ENCODE data around the gene C1orf105.

DNA sequence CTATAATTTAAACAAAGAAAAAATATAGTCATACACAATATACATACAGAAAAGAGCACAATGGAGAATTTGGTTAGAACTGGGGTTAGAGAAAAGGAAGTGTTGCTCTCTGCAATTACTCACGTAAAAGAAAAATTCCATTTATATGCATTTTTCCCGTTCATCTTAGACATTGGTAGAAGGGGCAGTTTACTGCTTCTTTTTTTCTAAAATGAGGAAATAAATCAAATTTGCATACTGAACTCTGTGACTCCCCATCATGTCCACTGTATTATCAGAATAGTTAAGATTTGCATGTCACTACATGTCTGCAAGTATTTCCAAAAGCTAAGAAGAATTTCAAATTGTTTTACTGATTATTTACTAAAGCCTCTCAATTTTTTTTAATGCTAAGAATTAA is 44.1 kb upstream of the C1orf105 start:
- TF ChIP-seq, protein P1, sequence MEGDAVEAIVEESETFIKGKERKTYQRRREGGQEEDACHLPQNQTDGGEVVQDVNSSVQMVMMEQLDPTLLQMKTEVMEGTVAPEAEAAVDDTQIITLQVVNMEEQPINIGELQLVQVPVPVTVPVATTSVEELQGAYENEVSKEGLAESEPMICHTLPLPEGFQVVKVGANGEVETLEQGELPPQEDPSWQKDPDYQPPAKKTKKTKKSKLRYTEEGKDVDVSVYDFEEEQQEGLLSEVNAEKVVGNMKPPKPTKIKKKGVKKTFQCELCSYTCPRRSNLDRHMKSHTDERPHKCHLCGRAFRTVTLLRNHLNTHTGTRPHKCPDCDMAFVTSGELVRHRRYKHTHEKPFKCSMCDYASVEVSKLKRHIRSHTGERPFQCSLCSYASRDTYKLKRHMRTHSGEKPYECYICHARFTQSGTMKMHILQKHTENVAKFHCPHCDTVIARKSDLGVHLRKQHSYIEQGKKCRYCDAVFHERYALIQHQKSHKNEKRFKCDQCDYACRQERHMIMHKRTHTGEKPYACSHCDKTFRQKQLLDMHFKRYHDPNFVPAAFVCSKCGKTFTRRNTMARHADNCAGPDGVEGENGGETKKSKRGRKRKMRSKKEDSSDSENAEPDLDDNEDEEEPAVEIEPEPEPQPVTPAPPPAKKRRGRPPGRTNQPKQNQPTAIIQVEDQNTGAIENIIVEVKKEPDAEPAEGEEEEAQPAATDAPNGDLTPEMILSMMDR (IDR thresholded peaks at IDR 0.05), result no peak
- TF ChIP-seq POLR2A (IDR thresholded peaks at IDR 0.05), result no peak

Data from upper lobe of left lung (tissue), 4 donors.